OCI-LY7 (cell line): ENCODE results near the gene PATJ.

ENCODE experiments used
- CTCF ChIP-seq: fragments of 200-600 bp; sonication (generic); conservative IDR thresholded peaks from 2 replicates; pipeline ENCODE4 v1.5.1; 2014; ENCODE audit warnings: mild to moderate bottlenecking, antibody characterized with exemption, low read length, moderate library complexity, mixed read lengths
- EZH2phosphoT487 ChIP-seq: fragments of 200-600 bp; sonication (generic); IDR thresholded peaks from 2 replicates; pipeline ENCODE4 v1.6.1; 2018; ENCODE audit warnings: low read depth, borderline replicate concordance, mild to moderate bottlenecking, mixed run types, antibody characterized with exemption, low read length, moderate library complexity, mixed read lengths

- TF ChIP-seq EZH2phosphoT487 (no peak), CTCF (no peak)
These were observed 453.9 kb downstream of the PATJ start for GRCh38 chr1:62196086-62196690.
